ENCODE results near the gene HAUS8.

Gene HAUS8

GRCh38 chr19:17073869-17074633 is 1.2 kb downstream of the HAUS8 start:
- Histone ChIP-seq H3K27me3 (no peaks in the 10 kb centered on the region), H3K36me3 (peaks cover 11% of the 10 kb centered on the region), H3K4me3 (ENCODE audit: low read depth in 1 of 2, low read length in 1 of 2) (peak overlapping the region; percentile 91 to 92), H3K9me3 (no peaks in the 10 kb centered on the region), H3K27ac (peak overlapping the region; percentile 93), H3K4me1 (ENCODE audit: control insufficient read depth in 1 of 2, insufficient read depth in 1 of 2, low read depth in 1 of 2, low read length in 1 of 2) (peaks cover 42 to 50% of the 10 kb centered on the region in 2 experiments)
- TF ChIP-seq, protein P1, sequence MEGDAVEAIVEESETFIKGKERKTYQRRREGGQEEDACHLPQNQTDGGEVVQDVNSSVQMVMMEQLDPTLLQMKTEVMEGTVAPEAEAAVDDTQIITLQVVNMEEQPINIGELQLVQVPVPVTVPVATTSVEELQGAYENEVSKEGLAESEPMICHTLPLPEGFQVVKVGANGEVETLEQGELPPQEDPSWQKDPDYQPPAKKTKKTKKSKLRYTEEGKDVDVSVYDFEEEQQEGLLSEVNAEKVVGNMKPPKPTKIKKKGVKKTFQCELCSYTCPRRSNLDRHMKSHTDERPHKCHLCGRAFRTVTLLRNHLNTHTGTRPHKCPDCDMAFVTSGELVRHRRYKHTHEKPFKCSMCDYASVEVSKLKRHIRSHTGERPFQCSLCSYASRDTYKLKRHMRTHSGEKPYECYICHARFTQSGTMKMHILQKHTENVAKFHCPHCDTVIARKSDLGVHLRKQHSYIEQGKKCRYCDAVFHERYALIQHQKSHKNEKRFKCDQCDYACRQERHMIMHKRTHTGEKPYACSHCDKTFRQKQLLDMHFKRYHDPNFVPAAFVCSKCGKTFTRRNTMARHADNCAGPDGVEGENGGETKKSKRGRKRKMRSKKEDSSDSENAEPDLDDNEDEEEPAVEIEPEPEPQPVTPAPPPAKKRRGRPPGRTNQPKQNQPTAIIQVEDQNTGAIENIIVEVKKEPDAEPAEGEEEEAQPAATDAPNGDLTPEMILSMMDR (IDR thresholded peaks at IDR 0.05) = no peak

DNA sequence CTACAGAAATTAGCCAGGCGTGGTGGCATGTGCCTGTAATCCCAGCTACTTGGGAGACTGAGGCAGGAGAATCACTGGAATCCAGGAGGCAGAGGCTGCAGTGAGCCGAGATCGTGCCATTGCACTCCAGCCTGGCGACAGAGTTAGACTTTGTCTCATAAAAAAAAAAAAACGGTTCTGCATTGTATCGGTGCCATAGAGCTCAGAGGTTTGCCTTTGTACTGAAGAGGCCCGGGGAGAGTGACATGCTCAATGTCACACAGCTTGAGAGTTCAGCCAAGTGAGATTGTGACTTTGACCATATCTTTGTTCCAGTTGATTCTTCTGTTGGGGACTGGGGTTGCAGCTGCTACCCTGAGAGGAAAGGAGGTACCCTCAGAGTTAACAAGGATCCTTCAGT is 4.3 kb downstream of the HAUS8 start:
- Histone ChIP-seq H3K36me3 (no peaks in the 10 kb centered on the region), H3K27ac (no peak overlapping the region), H3K4me1 (ENCODE audit: control insufficient read depth in 1 of 2, insufficient read depth in 1 of 2, low read depth in 1 of 2, low read length in 1 of 2) (peaks cover 35 to 41% of the 10 kb centered on the region in 2 experiments), H3K27me3 (no peaks in the 10 kb centered on the region), H3K9me3 (no peaks in the 10 kb centered on the region), H3K4me3 (ENCODE audit: low read depth in 1 of 2, low read length in 1 of 2) (no peak overlapping the region)
- TF ChIP-seq, protein P1 (IDR thresholded peaks at IDR 0.05) = no peak

- no peaks in the 10 kb centered on the region for H3K9me3 ChIP-seq
- H3K4me1 ChIP-seq (ENCODE audit: control insufficient read depth in 1 of 2, insufficient read depth in 1 of 2, low read depth in 1 of 2, low read length in 1 of 2) = peaks cover 35 to 41% of the 10 kb centered on the region in 2 experiments
- no peak overlapping the region for H3K4me3 ChIP-seq (ENCODE audit: low read depth in 1 of 2, low read length in 1 of 2)
- no peak overlapping the region for H3K27ac ChIP-seq
- no peaks in the 10 kb centered on the region for H3K36me3 ChIP-seq
- no peaks in the 10 kb centered on the region for H3K27me3 ChIP-seq
- TF ChIP-seq, protein P1 (IDR thresholded peaks at IDR 0.05) = no peak
Observed at GRCh38 chr19:17070421-17070820, 4.8 kb downstream of the HAUS8 start.

DNA sequence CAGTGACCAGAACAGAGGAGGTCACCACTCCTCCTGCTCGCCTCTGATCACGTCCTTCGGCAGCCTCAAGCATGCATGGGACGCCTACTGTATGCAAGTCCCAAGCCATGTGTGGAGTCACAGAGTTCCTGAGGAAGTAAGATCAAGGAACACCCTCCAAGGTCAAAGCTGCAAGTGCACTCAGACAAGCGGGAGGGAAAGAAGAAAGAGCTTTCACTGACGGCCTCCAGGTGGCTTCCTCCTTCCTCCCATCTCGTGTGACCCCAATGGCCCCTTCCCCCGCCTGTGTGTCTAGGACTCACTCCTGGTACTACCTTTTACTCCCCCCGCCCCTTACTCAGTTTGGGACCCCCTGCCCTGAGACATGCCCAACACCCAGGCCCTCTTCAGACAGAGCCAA is 6.1 kb downstream of the HAUS8 start:
- Histone ChIP-seq H3K36me3 (no peaks in the 10 kb centered on the region), H3K4me1 (ENCODE audit: control insufficient read depth in 1 of 2, insufficient read depth in 1 of 2, low read depth in 1 of 2, low read length in 1 of 2) (peaks cover 27 to 33% of the 10 kb centered on the region in 2 experiments)

DNA sequence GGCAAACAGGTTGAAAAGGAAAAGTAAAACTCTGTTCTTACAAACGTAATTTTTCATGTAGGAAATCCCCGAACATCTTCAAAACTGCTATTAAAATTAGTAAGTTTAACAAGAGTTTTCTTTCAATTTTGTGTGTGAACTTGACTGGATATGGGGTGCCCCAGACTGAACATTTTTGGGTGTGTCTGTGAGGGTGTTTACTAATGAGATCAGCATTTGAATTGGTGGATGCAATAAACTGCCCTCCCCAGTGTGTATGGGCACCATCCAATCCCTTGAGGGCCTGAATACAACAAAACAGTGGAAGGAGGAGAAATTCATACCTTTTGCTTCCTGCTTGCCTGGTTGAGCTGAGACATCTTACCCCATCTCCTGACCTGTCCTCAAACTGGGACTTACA is 11.8 kb downstream of the HAUS8 start:
- TF ChIP-seq, protein P1 (IDR thresholded peaks at IDR 0.05) = no peak
- Histone ChIP-seq H3K4me1 (ENCODE audit: control insufficient read depth in 1 of 2, insufficient read depth in 1 of 2, low read depth in 1 of 2, low read length in 1 of 2) (peaks cover 21 to 30% of the 10 kb centered on the region in 2 experiments), H3K9me3 (no peaks in the 10 kb centered on the region), H3K27me3 (no peaks in the 10 kb centered on the region), H3K4me3 (ENCODE audit: low read depth in 1 of 2, low read length in 1 of 2) (no peak overlapping the region), H3K27ac (no peak overlapping the region), H3K36me3 (peaks cover 9% of the 10 kb centered on the region)

More for the DNA sequence above, 6.1 kb downstream of the HAUS8 start:
- Histone ChIP-seq H3K27me3 (no peaks in the 10 kb centered on the region), H3K4me3 (ENCODE audit: low read depth in 1 of 2, low read length in 1 of 2) (no peak overlapping the region), H3K27ac (peak overlapping the region; percentile 23), H3K9me3 (no peaks in the 10 kb centered on the region)
- TF ChIP-seq, protein P1 (IDR thresholded peaks at IDR 0.05) = no peak
